ENCODE measurements around the gene NRIP1.

NRIP1 gene

DNA sequence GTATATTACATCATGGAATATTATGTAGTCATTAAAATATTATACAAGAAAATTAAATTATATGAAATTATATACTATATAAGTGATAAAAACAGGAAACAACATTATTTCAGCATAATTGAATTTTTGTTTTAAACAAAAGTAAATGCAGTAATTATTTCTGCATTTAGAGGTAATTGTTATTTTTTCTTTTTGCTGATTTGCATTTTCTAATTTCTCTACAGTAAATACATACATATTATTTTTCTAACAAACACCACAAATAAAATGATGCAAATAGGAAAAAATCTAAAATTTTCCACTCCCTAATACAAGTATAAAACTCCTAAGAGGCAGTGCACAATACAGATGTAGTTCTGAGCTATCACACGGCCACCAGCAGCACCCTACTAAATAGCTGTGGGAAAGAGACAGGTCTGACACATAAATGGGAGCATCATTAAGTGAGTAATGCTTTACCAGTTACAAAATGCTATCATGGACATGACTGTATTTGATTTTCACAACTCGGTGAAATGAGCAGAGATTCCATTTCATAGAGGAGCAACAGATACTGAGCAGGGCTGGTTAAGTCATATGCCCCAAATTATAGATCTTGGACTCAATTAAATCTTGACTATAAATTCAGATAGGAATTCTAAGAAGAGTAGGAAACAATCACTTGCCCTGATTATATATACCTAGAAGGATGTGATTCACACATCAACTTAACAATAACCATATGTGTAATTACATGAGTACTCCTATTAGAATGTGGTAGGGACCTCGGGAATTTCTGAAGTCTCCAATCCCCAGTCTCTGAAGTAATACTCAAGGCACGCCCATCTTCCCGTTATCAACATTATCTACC is 49.0 kb downstream of the NRIP1 start:
- Histone ChIP-seq H4K91ac (ENCODE audit: low read length) (no peak overlapping the region), H2BK15ac (ENCODE audit: low read depth, poor library complexity, severe bottlenecking) (no peak overlapping the region), H3K18ac (ENCODE audit: low read depth in 1 of 2, low read length in 2 of 2) (no peak overlapping the region), H2AK5ac (ENCODE audit: low read length, severe bottlenecking) (no peak overlapping the region), H3K36me3 (ENCODE audit: control insufficient read depth in 1 of 2, insufficient read depth in 2 of 2, low read depth in 1 of 2, low read length in 2 of 2) (peaks cover 0 to 13% of the 10 kb centered on the region in 2 experiments), H3K79me1 (replicated peaks; ENCODE audit: low read length, poor library complexity, severe bottlenecking) (peaks cover 5% of the 10 kb centered on the region), H4K8ac (ENCODE audit: low read length) (no peak overlapping the region), H3K9me3 (ENCODE audit: control insufficient read depth, low read length) (no peaks in the 10 kb centered on the region), H2AFZ (ENCODE audit: low read depth, low read length) (no peak overlapping the region), H3K27ac (ENCODE audit: low read length, poor library complexity, severe bottlenecking) (no peak overlapping the region), H3K4me1 (ENCODE audit: control insufficient read depth, insufficient read depth, low read depth, low read length) (no peaks in the 10 kb centered on the region), H3K9ac (ENCODE audit: low read length) (peak overlapping the region; percentile 47), H3K23ac (ENCODE audit: low read length in 2 of 2) (no peak overlapping the region), H3K4ac (ENCODE audit: low read depth in 1 of 2, low read length in 2 of 2) (no peak overlapping the region), H2BK120ac (ENCODE audit: low read depth, low read length) (no peak overlapping the region), H3K4me3 (ENCODE audit: insufficient read depth in 1 of 2, low read depth in 1 of 2, low read length in 2 of 2) (no peak overlapping the region), H2BK5ac (ENCODE audit: low read depth, low read length, poor library complexity, severe bottlenecking) (no peak overlapping the region), H3K27me3 (ENCODE audit: control insufficient read depth in 1 of 2, insufficient read depth in 1 of 2, low read length in 2 of 2) (no peaks in the 10 kb centered on the region), H3K14ac (ENCODE audit: low read length in 2 of 2) (no peak overlapping the region), H2BK12ac (ENCODE audit: low read length in 2 of 2) (no peak overlapping the region), H3K4me2 (ENCODE audit: low read length, poor library complexity, severe bottlenecking) (no peak overlapping the region)
- DNase-seq = peak; percentile 78
- WGBS = 54% methylated on average over 5 of the region's 5 CpGs

DNA sequence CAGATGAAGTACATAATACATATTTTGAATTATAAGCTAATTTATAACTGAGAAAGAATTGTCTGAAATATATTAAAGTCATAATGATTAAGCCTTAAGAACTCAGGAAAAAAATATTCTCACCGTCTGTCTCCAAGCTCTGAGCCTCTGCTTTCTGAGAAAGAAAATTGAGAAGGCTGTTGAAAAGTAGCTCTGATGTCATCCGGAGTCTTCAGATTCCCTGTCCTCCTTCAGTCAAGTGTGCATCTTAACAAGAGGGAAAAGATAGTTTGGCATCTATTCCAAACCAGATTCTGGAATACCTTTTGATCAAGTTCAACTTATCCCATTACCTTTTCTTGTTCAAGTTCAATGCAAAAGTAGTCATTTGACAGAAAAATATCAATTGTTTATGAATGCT is 50.6 kb downstream of the NRIP1 start:
- no peak overlapping the region for H4K91ac ChIP-seq (ENCODE audit: low read length)
- H3K27ac ChIP-seq (ENCODE audit: low read length, poor library complexity, severe bottlenecking) = no peak overlapping the region
- H3K79me1 ChIP-seq (replicated peaks; ENCODE audit: low read length, poor library complexity, severe bottlenecking) = peaks cover 4% of the 10 kb centered on the region
- H3K23ac ChIP-seq (ENCODE audit: low read length in 2 of 2) = no peak overlapping the region
- no peaks in the 10 kb centered on the region for H3K27me3 ChIP-seq (ENCODE audit: control insufficient read depth in 1 of 2, insufficient read depth in 1 of 2, low read length in 2 of 2)
- H4K8ac ChIP-seq (ENCODE audit: low read length) = no peak overlapping the region
- no peak overlapping the region for H3K18ac ChIP-seq (ENCODE audit: low read depth in 1 of 2, low read length in 2 of 2)
- H3K4me3 ChIP-seq (ENCODE audit: insufficient read depth in 1 of 2, low read depth in 1 of 2, low read length in 2 of 2) = no peak overlapping the region
- H2BK120ac ChIP-seq (ENCODE audit: low read depth, low read length) = no peak overlapping the region
- H3K9ac ChIP-seq (ENCODE audit: low read length) = no peak overlapping the region
- H3K9me3 ChIP-seq (ENCODE audit: control insufficient read depth, low read length) = no peaks in the 10 kb centered on the region
- H2AFZ ChIP-seq (ENCODE audit: low read depth, low read length) = no peak overlapping the region
- no peak overlapping the region for H2BK15ac ChIP-seq (ENCODE audit: low read depth, poor library complexity, severe bottlenecking)
- no peak overlapping the region for H2AK5ac ChIP-seq (ENCODE audit: low read length, severe bottlenecking)
- no peak overlapping the region for H3K4me2 ChIP-seq (ENCODE audit: low read length, poor library complexity, severe bottlenecking)
- no peak overlapping the region for H3K14ac ChIP-seq (ENCODE audit: low read length in 2 of 2)
- DNase-seq = no peak
- H3K4ac ChIP-seq (ENCODE audit: low read depth in 1 of 2, low read length in 2 of 2) = no peak overlapping the region
- no peak overlapping the region for H2BK12ac ChIP-seq (ENCODE audit: low read length in 2 of 2)
- H3K4me1 ChIP-seq (ENCODE audit: control insufficient read depth, insufficient read depth, low read depth, low read length) = no peaks in the 10 kb centered on the region
- no peak overlapping the region for H2BK5ac ChIP-seq (ENCODE audit: low read depth, low read length, poor library complexity, severe bottlenecking)
- 100% methylated on average over 1 of the region's 2 CpGs for WGBS
- H3K36me3 ChIP-seq (ENCODE audit: control insufficient read depth in 1 of 2, insufficient read depth in 2 of 2, low read depth in 1 of 2, low read length in 2 of 2) = peaks cover 0 to 24% of the 10 kb centered on the region in 2 experiments

DNA sequence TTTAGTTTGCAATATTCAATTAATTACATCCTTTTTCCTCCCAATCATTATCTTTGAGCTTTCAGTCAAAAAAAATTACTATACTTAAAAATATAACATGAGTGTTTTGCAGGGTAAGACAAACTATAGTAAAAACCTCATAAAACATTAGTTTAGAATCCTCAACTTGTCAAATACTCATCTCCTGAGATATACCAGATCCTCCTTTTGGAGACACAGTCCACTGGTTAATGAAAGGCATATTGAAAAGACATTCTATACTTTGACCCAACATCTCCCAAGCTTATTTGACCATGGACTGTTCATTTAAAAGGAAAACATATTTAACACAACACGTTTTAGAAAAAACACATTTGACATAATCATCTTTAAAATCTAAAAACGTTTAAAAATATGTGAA is 52.8 kb downstream of the NRIP1 start:
- no peak overlapping the region for H3K14ac ChIP-seq (ENCODE audit: low read length in 2 of 2)
- H2BK5ac ChIP-seq (ENCODE audit: low read depth, low read length, poor library complexity, severe bottlenecking) = no peak overlapping the region
- H3K27ac ChIP-seq (ENCODE audit: low read length, poor library complexity, severe bottlenecking) = no peak overlapping the region
- H2AK5ac ChIP-seq (ENCODE audit: low read length, severe bottlenecking) = no peak overlapping the region
- H3K4me1 ChIP-seq (ENCODE audit: control insufficient read depth, insufficient read depth, low read depth, low read length) = no peaks in the 10 kb centered on the region
- H4K8ac ChIP-seq (ENCODE audit: low read length) = no peak overlapping the region
- peaks cover 0 to 43% of the 10 kb centered on the region in 2 experiments for H3K36me3 ChIP-seq (ENCODE audit: control insufficient read depth in 1 of 2, insufficient read depth in 2 of 2, low read depth in 1 of 2, low read length in 2 of 2)
- no peak overlapping the region for H3K4me2 ChIP-seq (ENCODE audit: low read length, poor library complexity, severe bottlenecking)
- H3K18ac ChIP-seq (ENCODE audit: low read depth in 1 of 2, low read length in 2 of 2) = no peak overlapping the region
- H3K9ac ChIP-seq (ENCODE audit: low read length) = no peak overlapping the region
- no peak overlapping the region for H3K23ac ChIP-seq (ENCODE audit: low read length in 2 of 2)
- H2BK15ac ChIP-seq (ENCODE audit: low read depth, poor library complexity, severe bottlenecking) = no peak overlapping the region
- no peak overlapping the region for H2BK12ac ChIP-seq (ENCODE audit: low read length in 2 of 2)
- DNase-seq = no peak
- H4K91ac ChIP-seq (ENCODE audit: low read length) = no peak overlapping the region
- H3K79me1 ChIP-seq (replicated peaks; ENCODE audit: low read length, poor library complexity, severe bottlenecking) = peaks cover 9% of the 10 kb centered on the region
- no peaks in the 10 kb centered on the region for H3K27me3 ChIP-seq (ENCODE audit: control insufficient read depth in 1 of 2, insufficient read depth in 1 of 2, low read length in 2 of 2)
- H3K9me3 ChIP-seq (ENCODE audit: control insufficient read depth, low read length) = no peaks in the 10 kb centered on the region
- no peak overlapping the region for H2AFZ ChIP-seq (ENCODE audit: low read depth, low read length)
- 60% methylated on average over 1 of the region's 2 CpGs for WGBS
- no peak overlapping the region for H3K4ac ChIP-seq (ENCODE audit: low read depth in 1 of 2, low read length in 2 of 2)
- no peak overlapping the region for H2BK120ac ChIP-seq (ENCODE audit: low read depth, low read length)
- H3K4me3 ChIP-seq (ENCODE audit: insufficient read depth in 1 of 2, low read depth in 1 of 2, low read length in 2 of 2) = no peak overlapping the region

DNA sequence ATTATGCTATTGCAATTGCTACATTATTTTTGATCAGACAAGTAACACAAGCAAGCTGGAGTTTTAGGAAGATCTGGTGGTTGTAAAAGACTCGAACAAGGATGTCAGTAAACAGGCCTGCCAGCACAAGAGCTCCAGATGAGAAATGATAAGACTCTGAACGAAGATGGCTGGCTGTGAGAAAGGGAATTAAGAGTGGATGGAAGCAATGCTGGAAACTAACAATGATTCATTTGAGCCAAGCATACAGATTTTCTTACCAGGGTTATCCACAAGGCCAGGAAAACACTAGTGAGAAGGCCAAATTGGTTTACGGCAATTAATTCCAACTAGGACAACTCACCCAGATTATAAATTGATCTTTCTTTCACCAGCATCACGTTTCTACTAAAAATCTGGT is 54.2 kb downstream of the NRIP1 start:
- H3K4me2 ChIP-seq (ENCODE audit: low read length, poor library complexity, severe bottlenecking) = no peak overlapping the region
- H4K91ac ChIP-seq (ENCODE audit: low read length) = no peak overlapping the region
- peak; percentile 71 for DNase-seq
- no peak overlapping the region for H4K8ac ChIP-seq (ENCODE audit: low read length)
- H2AFZ ChIP-seq (ENCODE audit: low read depth, low read length) = no peak overlapping the region
- H2BK120ac ChIP-seq (ENCODE audit: low read depth, low read length) = no peak overlapping the region
- H3K4me1 ChIP-seq (ENCODE audit: control insufficient read depth, insufficient read depth, low read depth, low read length) = peaks cover 2% of the 10 kb centered on the region
- no peak overlapping the region for H2BK12ac ChIP-seq (ENCODE audit: low read length in 2 of 2)
- H2BK15ac ChIP-seq (ENCODE audit: low read depth, poor library complexity, severe bottlenecking) = no peak overlapping the region
- H3K27ac ChIP-seq (ENCODE audit: low read length, poor library complexity, severe bottlenecking) = peak overlapping the region; percentile 11
- H3K14ac ChIP-seq (ENCODE audit: low read length in 2 of 2) = no peak overlapping the region
- H3K9ac ChIP-seq (ENCODE audit: low read length) = no peak overlapping the region
- H3K36me3 ChIP-seq (ENCODE audit: control insufficient read depth in 1 of 2, insufficient read depth in 2 of 2, low read depth in 1 of 2, low read length in 2 of 2) = peaks cover 0 to 49% of the 10 kb centered on the region in 2 experiments
- H3K27me3 ChIP-seq (ENCODE audit: control insufficient read depth in 1 of 2, insufficient read depth in 1 of 2, low read length in 2 of 2) = no peaks in the 10 kb centered on the region
- no peaks in the 10 kb centered on the region for H3K9me3 ChIP-seq (ENCODE audit: control insufficient read depth, low read length)
- 35% methylated on average over 3 of the region's 4 CpGs for WGBS
- peaks cover 11% of the 10 kb centered on the region for H3K79me1 ChIP-seq (replicated peaks; ENCODE audit: low read length, poor library complexity, severe bottlenecking)
- no peak overlapping the region for H3K23ac ChIP-seq (ENCODE audit: low read length in 2 of 2)
- no peak overlapping the region for H3K4ac ChIP-seq (ENCODE audit: low read depth in 1 of 2, low read length in 2 of 2)
- no peak overlapping the region for H3K18ac ChIP-seq (ENCODE audit: low read depth in 1 of 2, low read length in 2 of 2)
- peak overlapping the region; percentile 7 for H2AK5ac ChIP-seq (ENCODE audit: low read length, severe bottlenecking)
- H3K4me3 ChIP-seq (ENCODE audit: insufficient read depth in 1 of 2, low read depth in 1 of 2, low read length in 2 of 2) = no peak overlapping the region
- H2BK5ac ChIP-seq (ENCODE audit: low read depth, low read length, poor library complexity, severe bottlenecking) = no peak overlapping the region

Data from mesenchymal stem cell (in vitro differentiated cells and primary cell).